Epithelial cell of proximal tubule (primary cell): ENCODE measurements around the gene MAD2L2. TPM values are rescaled to one million over a fixed set of nuclear protein-coding genes. Genes with fewer than 3 reads are reported as not detected.

Experiments
- DNase-seq: peaks from one replicate; pipeline ENCODE4 v3.0.0-alpha.2; 2011; ENCODE audit warnings: low read depth
- H3K4me3 ChIP-seq: 2 replicates; pipeline ENCODE4 v1.5.1; 2011; ENCODE audit warnings: low read depth, mild to moderate bottlenecking, low read length
- total RNA-seq: library from RNA; depleted of rRNA; stranded (reverse); fragments of >200 nt; gene quantifications from 2 replicates; pipeline ENCODE4 v1.2.3, GENCODE V29; 2015
- TF ChIP-seq, protein P1 (sequence below): conservative IDR thresholded peaks from 2 replicates; pipeline ENCODE4 v1.5.1; 2012; ENCODE audit warnings: low read depth, mild to moderate bottlenecking, low read length

The MAD2L2 gene
- total RNA-seq, 1 donor from 2014 or later: 127 TPM

DNA sequence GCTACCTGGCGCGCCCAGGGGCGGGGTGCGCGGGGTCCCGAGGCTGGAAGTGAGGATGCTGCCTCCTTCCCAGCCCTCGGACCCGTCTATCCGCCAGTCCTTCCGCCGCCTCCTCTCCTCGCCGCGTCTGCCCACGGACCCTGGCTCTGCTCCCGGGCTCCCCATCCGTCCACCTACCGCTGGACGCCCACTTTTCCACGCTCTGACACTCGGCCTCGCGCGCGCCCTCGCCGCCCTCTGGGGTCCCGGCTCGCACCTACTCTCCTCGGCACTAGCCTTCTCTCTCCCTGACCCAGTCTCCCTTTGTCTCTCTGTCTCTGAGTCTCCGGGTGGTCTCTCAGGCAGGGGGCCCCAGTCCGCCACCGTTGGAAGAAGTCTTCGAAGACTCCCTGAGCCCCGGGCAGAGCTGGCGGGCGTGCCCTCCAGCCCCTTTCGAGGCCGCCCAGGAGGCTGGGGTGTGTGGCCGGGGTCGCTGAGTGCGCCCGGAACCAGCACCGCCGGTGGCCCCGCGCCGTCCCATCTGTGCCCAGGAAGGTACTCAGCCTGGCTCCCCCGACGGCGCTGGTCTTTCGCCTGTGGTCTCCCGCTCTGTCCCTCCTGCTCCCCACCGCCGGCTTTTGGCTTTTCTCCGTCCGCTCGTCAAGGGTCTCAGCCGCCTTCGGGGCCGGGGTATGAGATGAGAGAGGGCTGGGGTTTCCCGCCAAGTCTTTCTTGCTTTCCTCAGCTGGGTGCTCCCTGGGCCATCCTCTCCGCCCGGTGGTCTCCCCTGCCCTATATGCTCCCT, 11.2 kb upstream of the MAD2L2 start:
- DNase-seq: no peak
- no peak overlapping the region for H3K4me3 ChIP-seq
- TF ChIP-seq, protein P1, sequence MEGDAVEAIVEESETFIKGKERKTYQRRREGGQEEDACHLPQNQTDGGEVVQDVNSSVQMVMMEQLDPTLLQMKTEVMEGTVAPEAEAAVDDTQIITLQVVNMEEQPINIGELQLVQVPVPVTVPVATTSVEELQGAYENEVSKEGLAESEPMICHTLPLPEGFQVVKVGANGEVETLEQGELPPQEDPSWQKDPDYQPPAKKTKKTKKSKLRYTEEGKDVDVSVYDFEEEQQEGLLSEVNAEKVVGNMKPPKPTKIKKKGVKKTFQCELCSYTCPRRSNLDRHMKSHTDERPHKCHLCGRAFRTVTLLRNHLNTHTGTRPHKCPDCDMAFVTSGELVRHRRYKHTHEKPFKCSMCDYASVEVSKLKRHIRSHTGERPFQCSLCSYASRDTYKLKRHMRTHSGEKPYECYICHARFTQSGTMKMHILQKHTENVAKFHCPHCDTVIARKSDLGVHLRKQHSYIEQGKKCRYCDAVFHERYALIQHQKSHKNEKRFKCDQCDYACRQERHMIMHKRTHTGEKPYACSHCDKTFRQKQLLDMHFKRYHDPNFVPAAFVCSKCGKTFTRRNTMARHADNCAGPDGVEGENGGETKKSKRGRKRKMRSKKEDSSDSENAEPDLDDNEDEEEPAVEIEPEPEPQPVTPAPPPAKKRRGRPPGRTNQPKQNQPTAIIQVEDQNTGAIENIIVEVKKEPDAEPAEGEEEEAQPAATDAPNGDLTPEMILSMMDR: no peak

DNA sequence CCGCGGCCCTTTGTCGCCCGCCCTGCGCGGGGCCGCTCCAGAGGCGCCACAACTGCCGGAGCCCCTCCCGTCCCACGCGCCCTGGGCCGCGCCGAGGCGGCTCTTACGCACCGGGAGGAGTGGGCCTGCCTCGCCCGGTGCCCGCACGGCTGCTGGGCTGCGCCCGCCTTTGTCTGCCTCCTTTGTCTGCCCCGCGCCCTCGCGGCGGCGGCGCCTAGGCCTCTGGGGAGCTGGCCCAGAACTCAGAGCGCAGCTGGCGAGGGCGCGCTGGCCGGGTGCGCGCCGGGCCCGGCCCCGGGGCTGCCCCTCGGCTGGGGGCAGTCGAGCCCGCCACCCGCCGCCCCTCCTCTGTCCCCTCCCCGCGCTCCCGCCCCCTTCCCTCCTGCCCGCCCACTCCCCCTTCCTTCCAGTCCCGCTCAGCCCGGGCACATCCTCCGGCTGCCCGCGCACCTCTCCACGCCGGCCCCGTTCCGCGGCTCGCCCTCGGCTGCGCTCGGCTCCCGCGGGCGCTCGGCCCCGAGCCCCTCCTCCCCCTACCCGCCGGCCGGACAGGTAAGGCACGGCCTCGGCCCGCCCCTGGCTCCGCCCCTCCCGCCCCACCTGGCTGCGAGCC, 10.5 kb upstream of the MAD2L2 start, which contains the start of gene DRAXIN:
DRAXIN (plus strand) TSS at position 409 of the 613 bp plus-strand sequence. CDS start 14,549 bp downstream, outside the sequence.
- peak within 1 kb of the TSS; percentile 19 for H3K4me3 ChIP-seq
- DNase-seq: no peak
- TF ChIP-seq, protein P1: no peak

DNA sequence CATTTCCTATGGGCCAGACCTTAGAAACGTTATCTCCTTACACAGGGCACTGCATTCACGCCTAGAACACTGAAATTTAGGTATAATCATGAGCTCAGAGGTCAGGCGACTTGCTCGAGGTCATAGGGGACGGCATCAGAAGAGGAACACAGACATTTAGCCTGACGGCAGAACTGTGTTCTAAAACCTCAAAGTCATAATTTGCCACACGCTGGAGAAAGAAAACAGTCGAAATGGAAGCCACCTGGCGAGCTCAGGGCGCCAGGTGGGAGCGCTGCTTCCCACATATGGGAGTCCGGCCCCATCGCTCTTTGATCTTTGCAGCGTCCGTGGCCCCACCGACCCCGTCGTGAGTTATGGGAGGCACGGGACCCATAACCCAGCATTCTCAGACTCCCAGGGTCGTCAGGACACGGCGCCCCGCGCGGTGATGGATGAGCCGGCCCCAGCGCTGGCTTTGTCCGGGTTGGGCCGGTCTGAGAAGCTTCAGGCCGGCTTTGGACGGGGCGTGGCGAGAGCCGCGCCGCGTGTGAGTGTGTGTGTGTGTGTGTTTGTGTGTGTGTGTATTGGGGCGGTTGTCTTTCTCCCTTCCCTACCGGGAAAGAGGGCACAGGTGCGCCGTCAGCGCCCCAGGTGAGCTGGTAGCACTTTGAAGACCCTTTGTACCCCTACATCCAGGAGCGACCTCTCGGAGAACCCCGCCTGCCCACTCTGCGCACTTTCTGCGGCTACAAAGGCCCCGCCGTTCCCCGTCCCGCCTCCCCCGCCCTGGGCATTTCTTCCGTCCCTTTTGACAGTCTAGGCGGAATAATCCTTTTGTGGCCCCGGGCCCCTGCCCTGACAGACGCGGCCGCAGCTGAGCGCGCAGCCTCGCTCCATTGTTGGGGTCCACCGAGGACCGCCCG, 9.7 kb upstream of the MAD2L2 start:
- TF ChIP-seq, protein P1: no peak
- peak overlapping the region; percentile 19 for H3K4me3 ChIP-seq
- DNase-seq: no peak

DNA sequence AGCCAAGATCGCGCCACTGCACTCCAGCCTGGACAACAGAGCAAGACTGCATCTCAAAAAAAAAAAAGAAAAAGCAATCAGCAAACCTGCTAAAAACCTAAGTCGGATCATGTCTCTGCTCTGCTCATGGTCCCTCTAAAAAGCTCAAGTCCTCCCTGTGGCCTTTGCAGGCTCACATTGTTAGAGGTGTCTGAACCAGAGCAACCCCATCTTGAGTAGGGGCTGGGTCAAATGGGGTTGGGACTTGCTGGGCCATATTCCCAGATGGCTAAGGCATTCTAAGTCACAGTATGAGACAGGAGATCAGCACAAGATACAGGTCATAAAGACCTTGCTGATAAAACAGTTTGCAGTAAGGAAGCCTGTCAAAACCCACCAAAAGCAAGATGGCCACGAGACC, 7.6 kb upstream of the MAD2L2 start:
- no peak for DNase-seq
- H3K4me3 ChIP-seq: no peak overlapping the region
- TF ChIP-seq, protein P1: no peak

DNA sequence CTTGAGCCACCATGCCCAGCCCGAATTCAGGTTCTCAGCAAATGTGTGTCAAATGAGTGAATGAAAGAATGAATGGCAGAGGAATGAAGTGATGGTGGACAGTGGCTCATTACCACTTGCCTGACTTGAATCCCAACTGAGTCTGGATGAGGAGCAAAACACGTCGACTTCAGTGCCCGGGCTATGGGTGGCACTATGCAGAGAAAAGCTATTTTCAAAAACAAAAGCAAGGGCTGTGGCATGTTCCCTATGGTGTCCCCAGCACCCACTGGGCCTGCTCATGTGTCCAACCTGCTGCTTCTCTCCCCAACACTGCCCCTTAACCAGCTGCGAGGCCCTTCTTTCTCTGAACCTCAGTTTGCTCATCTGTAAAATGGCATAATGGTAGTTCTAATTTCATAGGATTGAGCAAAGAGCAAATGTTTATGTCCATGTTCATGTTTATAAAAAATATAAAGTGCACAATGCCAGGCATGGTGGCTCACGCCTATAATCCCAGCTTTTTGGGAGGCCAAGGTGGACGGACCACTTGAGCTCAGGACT, 4.3 kb upstream of the MAD2L2 start:
- no peak for DNase-seq
- H3K4me3 ChIP-seq: no peak overlapping the region
- TF ChIP-seq, protein P1: no peak

DNA sequence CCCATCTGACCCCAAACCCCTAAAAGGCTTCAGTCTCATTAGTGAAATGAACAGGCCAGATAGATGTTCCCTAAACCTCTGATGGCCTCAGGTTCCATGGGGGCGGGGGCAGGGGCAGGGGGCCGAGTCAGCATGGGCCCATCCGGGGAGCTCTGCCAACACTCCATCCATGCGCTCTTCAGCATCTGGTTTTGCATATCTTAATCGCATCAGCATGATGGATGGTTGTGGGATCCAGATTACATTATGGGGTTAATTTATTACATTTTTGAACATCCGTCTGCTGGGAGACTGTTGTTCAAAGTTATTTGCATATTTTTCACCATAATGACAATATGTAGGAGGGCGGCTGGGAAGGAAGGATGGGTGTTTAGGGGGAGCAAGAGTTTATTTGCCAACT, 3.1 kb upstream of the MAD2L2 start:
- TF ChIP-seq, protein P1: no peak
- no peak overlapping the region for H3K4me3 ChIP-seq
- no peak for DNase-seq
